ENCODE measurements around the gene CCDC196. TPM values are rescaled to one million over a fixed set of nuclear protein-coding genes. Genes with fewer than 3 reads are reported as not detected.

The CCDC196 gene
- total RNA-seq, 2 donors from 2014 or later = not detected

DNA sequence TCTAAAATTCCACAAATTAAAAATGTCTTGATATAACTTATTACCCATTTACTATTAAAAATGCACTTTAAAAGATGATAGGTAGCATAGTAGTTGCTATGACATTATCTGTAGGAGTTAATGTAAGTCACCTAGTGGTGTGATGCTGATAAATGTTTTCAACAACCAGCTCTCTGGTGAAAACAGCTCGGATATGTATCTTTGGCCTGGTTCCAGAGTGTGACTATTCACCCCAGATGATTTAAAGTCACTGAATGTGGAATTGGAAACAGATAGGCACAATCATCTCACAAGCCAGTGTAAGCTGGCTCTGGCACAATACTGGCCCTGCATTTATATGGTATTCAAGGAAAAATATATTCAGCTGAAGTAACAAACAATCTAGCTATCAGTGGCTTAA is 9.2 kb upstream of the CCDC196 start:
- no peaks in the 10 kb centered on the region for H3K9me3 ChIP-seq (ENCODE audit: control insufficient read depth, low read length, poor library complexity, severe bottlenecking)
- ATAC-seq (no peak), DNase-seq (no peak)
- no peaks in the 10 kb centered on the region for H3K4me1 Mint-ChIP-seq
- H3K36me3 Mint-ChIP-seq (ENCODE audit: low read depth) = peaks cover 1% of the 10 kb centered on the region
- no peak overlapping the region for H3K27ac Mint-ChIP-seq
- H3K4me3 Mint-ChIP-seq = no peak overlapping the region
- H3K27me3 Mint-ChIP-seq = no peaks in the 10 kb centered on the region

DNA sequence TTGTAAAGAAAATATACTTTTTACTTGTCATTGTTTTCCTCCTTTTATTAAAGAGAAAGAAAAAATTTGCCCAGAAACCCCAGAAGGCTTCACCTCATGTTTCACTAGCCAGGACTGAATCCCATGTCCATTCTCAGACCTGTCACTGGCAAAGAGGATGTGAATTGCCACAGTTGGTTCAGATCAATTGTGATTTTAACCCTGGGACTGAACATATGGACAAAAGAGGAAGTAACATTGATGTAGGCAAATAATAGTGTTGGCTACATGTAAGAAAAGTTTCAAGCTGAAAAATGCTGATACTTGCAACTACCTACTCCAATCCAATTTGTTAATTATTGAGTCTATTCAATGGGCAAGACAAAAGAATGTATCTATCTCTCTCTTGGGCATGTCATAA is 8.6 kb upstream of the CCDC196 start:
- Mint-ChIP-seq H3K36me3 (ENCODE audit: low read depth) (no peaks in the 10 kb centered on the region), H3K4me3 (no peak overlapping the region), H3K27ac (no peak overlapping the region), H3K4me1 (no peaks in the 10 kb centered on the region), H3K27me3 (no peaks in the 10 kb centered on the region)
- DNase-seq (no peak), ATAC-seq (no peak)
- H3K9me3 ChIP-seq (ENCODE audit: control insufficient read depth, low read length, poor library complexity, severe bottlenecking) = no peaks in the 10 kb centered on the region

DNA sequence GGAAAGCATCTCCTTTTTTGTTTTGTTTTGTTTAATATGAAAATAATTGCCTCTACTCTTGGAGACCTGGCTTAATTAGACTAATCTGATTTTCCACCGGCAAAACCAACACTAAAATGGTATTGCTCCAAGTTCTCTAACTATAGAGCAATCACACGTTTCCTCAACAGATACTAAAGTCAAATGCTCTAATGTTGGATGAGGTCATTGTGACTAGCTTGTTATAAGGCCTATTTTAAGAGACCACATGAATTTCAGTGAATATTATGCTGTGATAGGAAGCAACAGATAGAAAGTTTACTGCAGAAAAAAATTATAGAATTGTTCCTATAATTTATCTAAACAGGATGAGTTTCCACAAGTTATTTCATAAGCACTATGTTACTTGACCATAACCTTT is 3.3 kb upstream of the CCDC196 start:
- Mint-ChIP-seq H3K4me3 (no peak overlapping the region), H3K27me3 (no peaks in the 10 kb centered on the region), H3K27ac (no peak overlapping the region), H3K36me3 (ENCODE audit: low read depth) (no peaks in the 10 kb centered on the region), H3K4me1 (peaks cover 6% of the 10 kb centered on the region)
- H3K9me3 ChIP-seq (ENCODE audit: control insufficient read depth, low read length, poor library complexity, severe bottlenecking) = no peaks in the 10 kb centered on the region
- ATAC-seq (no peak), DNase-seq (no peak)

GRCh38 chr14:66483322-66483721 is 2.8 kb upstream of the CCDC196 start:
- H3K27me3 Mint-ChIP-seq = no peaks in the 10 kb centered on the region
- H3K9me3 ChIP-seq (ENCODE audit: control insufficient read depth, low read length, poor library complexity, severe bottlenecking) = no peaks in the 10 kb centered on the region
- H3K4me3 Mint-ChIP-seq = no peak overlapping the region
- ATAC-seq (no peak), DNase-seq (no peak)
- H3K27ac Mint-ChIP-seq = no peak overlapping the region
- peaks cover 8% of the 10 kb centered on the region for H3K4me1 Mint-ChIP-seq
- peaks cover 2% of the 10 kb centered on the region for H3K36me3 Mint-ChIP-seq (ENCODE audit: low read depth)

DNA sequence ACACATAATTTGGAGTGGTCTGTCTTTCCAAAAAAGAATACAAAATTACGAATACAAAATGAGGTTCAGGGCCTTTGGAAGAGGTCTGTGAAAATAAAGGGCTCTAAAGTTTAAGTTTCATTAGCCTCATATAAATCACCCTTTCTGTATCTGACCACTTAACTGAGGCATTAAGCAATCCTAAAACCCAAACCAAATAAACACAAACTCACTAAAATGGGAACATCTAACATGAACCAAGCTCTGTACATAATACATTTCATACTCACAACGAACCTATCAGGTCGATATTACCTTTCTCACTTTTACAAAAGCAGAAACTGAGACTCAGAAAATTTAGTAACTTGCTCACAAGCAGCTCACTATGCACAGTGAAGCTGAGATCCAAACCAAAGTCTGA is 1.1 kb upstream of the CCDC196 start:
- peaks cover 4% of the 10 kb centered on the region for H3K36me3 Mint-ChIP-seq (ENCODE audit: low read depth)
- no peaks in the 10 kb centered on the region for H3K9me3 ChIP-seq (ENCODE audit: control insufficient read depth, low read length, poor library complexity, severe bottlenecking)
- ATAC-seq = no peak
- H3K4me1 Mint-ChIP-seq = peaks cover 8% of the 10 kb centered on the region
- H3K4me3 Mint-ChIP-seq = no peak overlapping the region
- H3K27ac Mint-ChIP-seq = no peak overlapping the region
- H3K27me3 Mint-ChIP-seq = no peaks in the 10 kb centered on the region
- DNase-seq = no peak

GRCh38 chr14:66487164-66487563 is 993 bp downstream of the CCDC196 start:
- Mint-ChIP-seq H3K4me3 (no peak overlapping the region), H3K27ac (no peak overlapping the region), H3K4me1 (peaks cover 8% of the 10 kb centered on the region), H3K36me3 (ENCODE audit: low read depth) (peaks cover 5% of the 10 kb centered on the region), H3K27me3 (no peaks in the 10 kb centered on the region)
- H3K9me3 ChIP-seq (ENCODE audit: control insufficient read depth, low read length, poor library complexity, severe bottlenecking) = no peaks in the 10 kb centered on the region
- ATAC-seq (no peak), DNase-seq (no peak)

DNA sequence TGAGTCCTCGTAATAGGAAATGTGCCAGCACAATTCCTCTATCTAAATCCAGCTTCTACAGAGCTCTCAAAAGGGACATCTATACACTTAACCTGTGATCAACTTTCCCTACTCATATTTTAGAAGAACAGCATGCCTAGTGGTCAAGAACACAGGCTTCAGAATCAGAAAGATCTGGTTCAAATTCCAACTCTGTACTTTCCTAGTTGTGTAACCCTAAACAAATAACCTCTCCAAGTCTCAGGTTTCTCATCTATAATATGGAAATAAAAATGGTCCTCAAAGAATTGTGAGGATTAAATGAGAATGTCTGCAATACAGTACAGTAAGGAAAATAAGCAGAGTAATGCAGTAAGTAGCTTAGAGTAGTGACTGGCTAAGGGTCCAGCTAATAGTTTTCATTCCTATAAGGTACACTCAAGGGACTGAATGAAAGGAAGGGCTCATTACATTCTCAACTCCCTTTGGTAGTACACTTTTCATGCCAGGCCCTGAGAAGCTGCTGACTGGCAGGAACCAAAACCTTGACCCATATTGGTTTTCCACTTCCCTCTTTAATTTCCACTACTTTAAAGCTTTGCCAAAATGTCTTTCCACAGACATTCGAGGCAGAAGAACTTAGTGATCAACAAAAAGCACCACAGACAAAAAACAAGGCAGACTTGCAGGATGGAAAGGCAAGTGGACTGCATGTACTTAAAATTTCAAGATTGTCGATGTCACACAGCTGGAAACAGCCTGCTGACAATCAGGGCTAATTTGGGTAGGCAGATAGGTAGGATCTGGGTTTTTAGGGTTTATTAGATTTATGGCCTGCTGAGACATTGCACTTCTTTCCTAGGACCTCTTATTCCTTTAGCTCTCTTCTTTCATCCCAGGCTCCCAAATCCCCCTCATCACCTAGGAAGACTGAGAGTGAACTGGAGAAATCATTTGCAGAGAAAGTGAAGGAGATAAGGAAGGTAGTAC is 4.3 kb downstream of the CCDC196 start:
- DNase-seq (no peak), ATAC-seq (no peak)
- H3K4me1 Mint-ChIP-seq = peaks cover 3% of the 10 kb centered on the region
- H3K9me3 ChIP-seq (ENCODE audit: control insufficient read depth, low read length, poor library complexity, severe bottlenecking) = no peaks in the 10 kb centered on the region
- peaks cover 5% of the 10 kb centered on the region for H3K36me3 Mint-ChIP-seq (ENCODE audit: low read depth)
- no peak overlapping the region for H3K27ac Mint-ChIP-seq
- H3K27me3 Mint-ChIP-seq = no peaks in the 10 kb centered on the region
- H3K4me3 Mint-ChIP-seq = no peak overlapping the region

- DNase-seq = no peak
- H3K36me3 Mint-ChIP-seq (ENCODE audit: low read depth) = peaks cover 3% of the 10 kb centered on the region
- H3K4me1 Mint-ChIP-seq = peaks cover 7% of the 10 kb centered on the region
- H3K27ac Mint-ChIP-seq = no peak overlapping the region
- no peaks in the 10 kb centered on the region for H3K9me3 ChIP-seq (ENCODE audit: control insufficient read depth, low read length, poor library complexity, severe bottlenecking)
- no peak for ATAC-seq
- H3K4me3 Mint-ChIP-seq = no peak overlapping the region
- H3K27me3 Mint-ChIP-seq = peaks cover under 1% of the 10 kb centered on the region
These were observed 7.6 kb downstream of the CCDC196 start for GRCh38 chr14:66493750-66494149.

DNA sequence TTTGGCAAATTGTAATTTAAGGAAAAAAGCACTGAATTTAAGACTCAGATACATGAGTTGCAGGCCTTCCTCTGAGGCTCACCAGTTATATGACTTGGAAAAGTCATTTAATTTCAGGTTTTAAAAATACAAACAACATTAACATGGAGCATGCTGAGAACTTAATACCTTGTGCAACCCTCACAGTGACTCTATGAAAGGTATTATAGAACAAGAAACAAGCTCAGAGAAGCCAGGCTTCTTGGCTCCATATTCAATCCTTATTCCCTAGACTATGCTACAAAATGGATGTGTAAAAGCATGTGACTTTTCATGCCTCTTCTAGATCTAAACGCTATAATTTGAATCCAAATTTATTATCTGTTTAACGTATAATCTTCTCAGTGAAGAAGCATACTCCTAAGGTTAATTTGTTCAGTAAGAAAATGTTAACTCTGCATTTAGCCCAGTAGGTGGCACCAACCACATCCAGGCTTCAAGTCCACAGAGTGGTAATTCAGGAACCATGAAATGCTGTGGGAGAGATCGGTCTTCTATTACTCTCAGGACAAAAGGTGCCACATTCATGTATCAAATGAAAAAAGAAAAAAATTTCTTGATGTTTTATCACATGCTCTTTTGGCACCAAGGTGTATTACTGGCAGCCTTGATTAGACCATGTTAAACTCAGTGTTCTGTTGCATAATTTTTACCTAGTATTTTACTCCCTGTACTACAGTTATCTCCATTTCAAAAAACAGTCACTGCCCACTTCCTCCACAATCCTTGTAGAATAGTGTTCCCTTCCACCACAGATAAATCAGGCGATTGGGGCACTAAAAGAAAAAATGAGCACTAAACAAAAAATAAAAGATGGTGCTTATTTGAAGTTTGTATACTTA is 9.3 kb downstream of the CCDC196 start:
- Mint-ChIP-seq H3K27ac (no peak overlapping the region), H3K4me1 (peaks cover 10% of the 10 kb centered on the region), H3K4me3 (no peak overlapping the region), H3K36me3 (ENCODE audit: low read depth) (no peaks in the 10 kb centered on the region), H3K27me3 (peaks cover 4% of the 10 kb centered on the region)
- peak; percentile 81 for ATAC-seq
- DNase-seq = peak in 1 of 3 donors; percentile 7
- H3K9me3 ChIP-seq (ENCODE audit: control insufficient read depth, low read length, poor library complexity, severe bottlenecking) = no peaks in the 10 kb centered on the region

- no peak overlapping the region for H3K4me3 Mint-ChIP-seq
These were observed 10.1 kb downstream of the CCDC196 start for GRCh38 chr14:66496188-66496807.

DNA sequence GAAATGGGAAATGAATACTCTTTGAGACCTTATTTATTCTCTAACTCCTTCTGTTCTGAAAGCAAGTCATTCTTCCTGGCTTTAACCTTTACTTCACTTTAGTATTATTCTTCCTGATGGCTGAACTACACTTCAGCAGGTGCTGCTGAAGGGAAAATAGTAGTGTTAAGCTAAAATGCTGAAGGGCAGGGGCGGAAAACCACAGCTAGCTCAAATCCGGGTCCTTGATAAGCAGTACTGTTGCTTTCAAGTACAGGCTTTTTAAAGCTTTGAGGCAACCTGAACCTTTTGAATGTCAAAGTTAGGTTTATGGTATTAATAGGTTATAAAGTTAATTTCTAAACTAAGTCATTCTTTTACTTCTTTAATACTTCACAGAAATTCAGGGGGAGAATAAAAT is 10.7 kb downstream of the CCDC196 start:
- no peak overlapping the region for H3K27ac Mint-ChIP-seq
- peak overlapping the region; percentile 43 for H3K4me3 Mint-ChIP-seq
- DNase-seq (no peak), ATAC-seq (no peak)
- H3K4me1 Mint-ChIP-seq = peaks cover 10% of the 10 kb centered on the region
- no peaks in the 10 kb centered on the region for H3K9me3 ChIP-seq (ENCODE audit: control insufficient read depth, low read length, poor library complexity, severe bottlenecking)
- H3K27me3 Mint-ChIP-seq = peaks cover 4% of the 10 kb centered on the region
- H3K36me3 Mint-ChIP-seq (ENCODE audit: low read depth) = no peaks in the 10 kb centered on the region

More at GRCh38 chr14:66496188-66496807, 10.1 kb downstream of the CCDC196 start:
- peaks cover 4% of the 10 kb centered on the region for H3K27me3 Mint-ChIP-seq
- H3K4me1 Mint-ChIP-seq = peaks cover 10% of the 10 kb centered on the region
- H3K27ac Mint-ChIP-seq = no peak overlapping the region
- ATAC-seq (no peak), DNase-seq (no peak)
- H3K9me3 ChIP-seq (ENCODE audit: control insufficient read depth, low read length, poor library complexity, severe bottlenecking) = no peaks in the 10 kb centered on the region
- no peaks in the 10 kb centered on the region for H3K36me3 Mint-ChIP-seq (ENCODE audit: low read depth)

GRCh38 chr14:66498311-66498710 is 12.1 kb downstream of the CCDC196 start:
- no peak overlapping the region for H3K27ac Mint-ChIP-seq
- no peak overlapping the region for H3K4me3 Mint-ChIP-seq
- H3K27me3 Mint-ChIP-seq = peaks cover 4% of the 10 kb centered on the region
- H3K36me3 Mint-ChIP-seq (ENCODE audit: low read depth) = peaks cover 2% of the 10 kb centered on the region
- peaks cover 10% of the 10 kb centered on the region for H3K4me1 Mint-ChIP-seq
- DNase-seq = no peak
- H3K9me3 ChIP-seq (ENCODE audit: control insufficient read depth, low read length, poor library complexity, severe bottlenecking) = no peaks in the 10 kb centered on the region
- ATAC-seq = no peak

DNA sequence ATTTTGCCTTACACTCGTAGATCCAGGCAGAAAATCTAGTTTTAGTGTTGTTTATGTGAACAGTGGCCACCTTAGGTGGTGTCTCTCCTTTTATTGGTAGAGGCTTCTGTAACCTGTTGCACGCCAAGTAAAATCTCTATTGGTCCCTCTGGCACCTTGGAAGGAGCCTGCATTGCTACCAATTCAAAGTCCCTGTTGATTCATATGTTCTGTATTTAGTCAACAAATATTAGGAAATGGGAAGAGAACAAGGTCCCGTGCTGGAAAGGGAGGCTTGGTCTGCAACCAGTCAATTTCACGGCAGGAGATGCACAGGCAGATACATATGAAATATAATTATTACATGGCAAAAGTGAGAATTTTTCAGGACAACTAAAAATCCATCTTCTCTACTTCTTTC is 15.4 kb downstream of the CCDC196 start:
- Mint-ChIP-seq H3K4me1 (peaks cover 8% of the 10 kb centered on the region), H3K4me3 (no peak overlapping the region), H3K27me3 (peaks cover 4% of the 10 kb centered on the region), H3K36me3 (ENCODE audit: low read depth) (peaks cover 2% of the 10 kb centered on the region), H3K27ac (peak overlapping the region; percentile 39)
- no peak for ATAC-seq
- no peaks in the 10 kb centered on the region for H3K9me3 ChIP-seq (ENCODE audit: control insufficient read depth, low read length, poor library complexity, severe bottlenecking)
- no peak for DNase-seq
